ENCODE data around the gene NANS. TPM values are rescaled to one million over a fixed set of nuclear protein-coding genes. Genes with fewer than 3 reads are reported as not detected.

NANS gene
- total RNA-seq, 1 donor from 2014 or later, result 44.4 TPM

DNA sequence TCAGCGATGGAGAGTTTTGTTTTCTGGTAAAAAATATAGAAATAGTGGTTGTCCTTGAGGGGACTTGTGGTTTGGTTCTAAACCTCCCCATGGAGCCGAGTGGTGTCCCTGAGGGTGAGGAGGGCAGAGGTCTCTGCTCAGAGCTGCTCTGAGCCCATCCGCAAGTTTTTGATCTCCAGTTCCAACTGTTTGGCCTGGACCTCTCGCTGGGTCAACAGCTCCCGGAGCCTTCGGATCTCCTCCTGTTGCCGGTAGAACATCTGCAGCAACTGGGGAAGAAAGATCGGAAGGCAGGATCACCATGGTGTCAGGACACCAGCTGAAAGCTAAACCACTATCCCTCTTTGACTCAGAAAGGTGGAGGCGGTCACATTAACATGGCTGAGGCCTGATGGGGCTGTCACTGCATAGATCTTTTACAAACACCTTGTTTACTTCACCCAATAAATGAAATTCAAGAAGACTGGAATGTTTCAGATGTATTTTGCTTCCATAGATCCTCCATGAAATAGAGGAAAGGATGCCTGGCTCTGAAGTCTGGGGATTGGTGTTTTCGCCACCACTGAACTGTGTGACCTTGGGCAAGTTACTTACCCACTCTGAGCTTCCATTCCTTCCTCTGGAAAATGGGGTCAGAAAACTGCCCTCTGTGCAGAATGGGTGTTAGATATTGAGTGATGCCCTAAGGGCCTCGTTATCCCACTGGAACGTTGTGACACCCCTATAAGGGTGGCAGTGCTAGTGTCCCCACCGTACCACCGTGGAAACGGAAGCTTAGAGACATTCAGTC, 68.3 kb downstream of the NANS start:
- no peak overlapping the region for H3K4me3 Mint-ChIP-seq (ENCODE audit: unreplicated experiment)
- TF ChIP-seq, protein P1, sequence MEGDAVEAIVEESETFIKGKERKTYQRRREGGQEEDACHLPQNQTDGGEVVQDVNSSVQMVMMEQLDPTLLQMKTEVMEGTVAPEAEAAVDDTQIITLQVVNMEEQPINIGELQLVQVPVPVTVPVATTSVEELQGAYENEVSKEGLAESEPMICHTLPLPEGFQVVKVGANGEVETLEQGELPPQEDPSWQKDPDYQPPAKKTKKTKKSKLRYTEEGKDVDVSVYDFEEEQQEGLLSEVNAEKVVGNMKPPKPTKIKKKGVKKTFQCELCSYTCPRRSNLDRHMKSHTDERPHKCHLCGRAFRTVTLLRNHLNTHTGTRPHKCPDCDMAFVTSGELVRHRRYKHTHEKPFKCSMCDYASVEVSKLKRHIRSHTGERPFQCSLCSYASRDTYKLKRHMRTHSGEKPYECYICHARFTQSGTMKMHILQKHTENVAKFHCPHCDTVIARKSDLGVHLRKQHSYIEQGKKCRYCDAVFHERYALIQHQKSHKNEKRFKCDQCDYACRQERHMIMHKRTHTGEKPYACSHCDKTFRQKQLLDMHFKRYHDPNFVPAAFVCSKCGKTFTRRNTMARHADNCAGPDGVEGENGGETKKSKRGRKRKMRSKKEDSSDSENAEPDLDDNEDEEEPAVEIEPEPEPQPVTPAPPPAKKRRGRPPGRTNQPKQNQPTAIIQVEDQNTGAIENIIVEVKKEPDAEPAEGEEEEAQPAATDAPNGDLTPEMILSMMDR (IDR thresholded peaks at IDR 0.05; ENCODE audit: insufficient read depth, low read depth, low read length), result no peak
- no peak for TF ChIP-seq EZH2 (IDR thresholded peaks at IDR 0.05; ENCODE audit: insufficient read depth, low read length)
- no peaks in the 10 kb centered on the region for H3K36me3 ChIP-seq (ENCODE audit: insufficient read depth, low read length)
- H3K27ac ChIP-seq (ENCODE audit: low read depth, low read length), result no peak overlapping the region
- no peak overlapping the region for H3K9ac ChIP-seq (ENCODE audit: low read length)
- DNase-seq (ENCODE audit: low read depth) (no peak), FAIRE-seq (no peak)
- no peaks in the 10 kb centered on the region for H3K4me1 ChIP-seq (ENCODE audit: insufficient read depth, low read length)
- peaks cover 14% of the 10 kb centered on the region for H3K27me3 Mint-ChIP-seq (ENCODE audit: low read depth, unreplicated experiment)
- H3K4me3 ChIP-seq (ENCODE audit: insufficient read depth, low read depth, low read length), result no peak overlapping the region
- no peak overlapping the region for H2AFZ ChIP-seq (ENCODE audit: low read depth, low read length)
- H3K36me3 Mint-ChIP-seq (ENCODE audit: low read depth, unreplicated experiment), result peaks cover 14% of the 10 kb centered on the region
- no peaks in the 10 kb centered on the region for H3K79me2 ChIP-seq (ENCODE audit: insufficient read depth, low read length)
- no peaks in the 10 kb centered on the region for H3K9me3 ChIP-seq (ENCODE audit: insufficient read depth, low read depth, low read length)
- peaks cover 3% of the 10 kb centered on the region for H3K4me1 Mint-ChIP-seq (ENCODE audit: low read depth, unreplicated experiment)
- H3K27ac Mint-ChIP-seq (ENCODE audit: unreplicated experiment), result no peak overlapping the region
- H3K9me3 Mint-ChIP-seq (ENCODE audit: unreplicated experiment), result no peaks in the 10 kb centered on the region
- H3K4me2 ChIP-seq (ENCODE audit: low read length), result no peak overlapping the region
- no peaks in the 10 kb centered on the region for H4K20me1 ChIP-seq (ENCODE audit: insufficient read depth, low read length)
- H3K27me3 ChIP-seq (ENCODE audit: insufficient read depth, low read length), result no peaks in the 10 kb centered on the region

DNA sequence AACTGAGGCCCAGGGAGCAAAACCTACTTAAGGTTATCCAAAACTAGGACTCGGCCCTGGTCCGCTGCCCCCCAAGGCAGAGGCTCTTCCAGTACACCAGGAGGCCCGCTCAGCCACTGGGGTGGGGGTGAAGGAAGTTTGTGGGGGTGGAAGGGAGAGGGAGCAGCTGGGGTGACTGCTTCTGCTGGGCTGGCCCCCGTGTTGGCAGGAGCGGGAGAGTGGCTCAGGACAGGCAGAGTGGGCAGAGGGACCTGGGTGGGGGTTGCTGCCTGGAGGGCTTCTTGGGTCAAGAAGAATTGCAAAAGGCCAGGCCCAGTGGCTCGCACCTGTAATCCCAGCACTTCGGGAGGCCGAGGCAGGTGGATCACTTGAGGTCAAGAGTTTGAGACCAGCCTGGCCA, 70.7 kb downstream of the NANS start:
- H3K27ac Mint-ChIP-seq (ENCODE audit: unreplicated experiment), result no peak overlapping the region

More for the DNA sequence above, 70.7 kb downstream of the NANS start:
- Histone ChIP-seq H3K9ac (ENCODE audit: low read length) (no peak overlapping the region), H3K4me2 (ENCODE audit: low read length) (no peak overlapping the region), H3K9me3 (ENCODE audit: insufficient read depth, low read depth, low read length) (no peaks in the 10 kb centered on the region), H3K4me1 (ENCODE audit: insufficient read depth, low read length) (no peaks in the 10 kb centered on the region), H4K20me1 (ENCODE audit: insufficient read depth, low read length) (no peaks in the 10 kb centered on the region), H3K79me2 (ENCODE audit: insufficient read depth, low read length) (no peaks in the 10 kb centered on the region), H3K4me3 (ENCODE audit: insufficient read depth, low read depth, low read length) (no peak overlapping the region), H3K36me3 (ENCODE audit: insufficient read depth, low read length) (no peaks in the 10 kb centered on the region), H3K27ac (ENCODE audit: low read depth, low read length) (no peak overlapping the region), H3K27me3 (ENCODE audit: insufficient read depth, low read length) (no peaks in the 10 kb centered on the region), H2AFZ (ENCODE audit: low read depth, low read length) (no peak overlapping the region)
- no peak for TF ChIP-seq EZH2 (IDR thresholded peaks at IDR 0.05; ENCODE audit: insufficient read depth, low read length)
- TF ChIP-seq, protein P1 (IDR thresholded peaks at IDR 0.05; ENCODE audit: insufficient read depth, low read depth, low read length), result no peak
- FAIRE-seq (no peak), DNase-seq (ENCODE audit: low read depth) (no peak)
- Mint-ChIP-seq H3K9me3 (ENCODE audit: unreplicated experiment) (no peaks in the 10 kb centered on the region), H3K4me3 (ENCODE audit: unreplicated experiment) (no peak overlapping the region), H3K27me3 (ENCODE audit: low read depth, unreplicated experiment) (peaks cover 5% of the 10 kb centered on the region), H3K4me1 (ENCODE audit: low read depth, unreplicated experiment) (peaks cover 3% of the 10 kb centered on the region), H3K36me3 (ENCODE audit: low read depth, unreplicated experiment) (peaks cover 21% of the 10 kb centered on the region)
